HepG2 (cell line): ENCODE measurements around the gene DDX10. TPM values are rescaled to one million over a fixed set of nuclear protein-coding genes. Genes with fewer than 3 reads are reported as not detected.

Experiments used
- ATAC-seq: fragments of 200-7000 bp; cut with Tn5 transposase; 3 replicates; pipeline ENCODE4 v1.9.1; 2020; ENCODE audit warnings: mild to moderate bottlenecking, moderate library complexity
- BruUV-seq: library from RNA; stranded (reverse); fragments of 400-500 nt; replicated peaks from 2 replicates; lab custom pipeline; 2021; lab: Mats Ljungman, UMichigan
- CTCF ChIA-PET: fragments of 300-600 bp; formaldehyde crosslinking; extraction: SDS; loops from one replicate; lab custom pipeline; 2021; ENCODE audit warnings: low total read pairs, inconsistent platforms, low intra/inter-chr PET ratio; lab: Yijun Ruan, JAX
- POLR2A ChIA-PET: fragments of 350-600 bp; sonication (Branson Sonifier 250); formaldehyde crosslinking; loops from one replicate; lab custom pipeline; 2020; ENCODE audit warnings: antibody characterized with exemption, inconsistent platforms; lab: Yijun Ruan, JAX
- DNase-seq: peaks from one replicate; pipeline ENCODE4 v3.0.0-alpha.2; 2015; ENCODE audit warnings: low spot score
- FAIRE-seq: peaks from 3 replicates; lab custom pipeline; 2011; peaks lifted over from hg19 to GRCh38; lab: Jason Lieb, UNC
- H2AFZ ChIP-seq: one replicate; pipeline ENCODE4 v1.6.1; 2011; ENCODE audit warnings: low read length, inconsistent platforms
- H3K27ac ChIP-seq: fragments of 300-600 bp; 3 replicates; pipeline ENCODE4 v1.8.0; 2011; ENCODE audit warnings: mixed run types, mild to moderate bottlenecking, mixed read lengths, low read length, inconsistent platforms; ENCODE audit not compliant: insufficient read depth; ENCODE audit errors: extremely low read length
- H3K27me3 ChIP-seq, 2 experiments: fragments of 200-600 bp in 1 of 2; 2 replicates in 1 of 2; 3 replicates in 1 of 2; pipeline versions ENCODE4 v1.6.0 to v1.8.0; 2011; ENCODE audit warnings: low read length in 2 of 2, mild to moderate bottlenecking in 2 of 2, moderate library complexity in 2 of 2, inconsistent platforms in 1 of 2; ENCODE audit not compliant: insufficient read depth in 2 of 2, control insufficient read depth in 1 of 2
- H3K36me3 ChIP-seq, 2 experiments: fragments of 200-600 bp in 1 of 2; replicated peaks in 1 of 2; 2 replicates in 1 of 2; 3 replicates in 1 of 2; pipeline versions ENCODE4 v1.5.1 to v1.8.0; 2011; ENCODE audit warnings: low read length in 2 of 2, inconsistent platforms in 1 of 2; ENCODE audit not compliant: insufficient read depth in 2 of 2, control insufficient read depth in 1 of 2
- H3K4me1 ChIP-seq: 2 replicates; pipeline ENCODE4 v1.5.1; 2012; ENCODE audit warnings: low read length, inconsistent platforms; ENCODE audit not compliant: insufficient read depth
- H3K4me2 ChIP-seq: 2 replicates; pipeline ENCODE4 v1.6.0; 2011; ENCODE audit warnings: low read depth, low read length, inconsistent platforms
- H3K4me3 ChIP-seq, 3 experiments: fragments of 200-600 bp in 1 of 3; sonication (generic), shearing (Covaris generic) in 1 of 3; replicated peaks in 1 of 3; 2 replicates each; pipeline ENCODE4 v1.5.1; 2011 to 2016; ENCODE audit warnings: low read length in 3 of 3, inconsistent platforms in 2 of 3, low read depth in 2 of 3, mild to moderate bottlenecking in 2 of 3, control low read depth in 1 of 3, mixed read lengths in 1 of 3; ENCODE audit not compliant: insufficient read depth in 1 of 3
- H3K79me2 ChIP-seq: one replicate; pipeline ENCODE4 v1.6.1; 2011; ENCODE audit warnings: low read length, inconsistent platforms; ENCODE audit not compliant: insufficient read depth
- H3K9ac ChIP-seq: 2 replicates; pipeline ENCODE4 v1.6.0; 2011; ENCODE audit warnings: mild to moderate bottlenecking, low read depth, low read length, inconsistent platforms; ENCODE audit not compliant: insufficient read depth
- H3K9me3 ChIP-seq: 2 replicates; pipeline ENCODE4 v1.5.1; 2012; ENCODE audit warnings: mild to moderate bottlenecking, low read length
- H4K20me1 ChIP-seq: 2 replicates; pipeline ENCODE4 v1.6.0; 2011; ENCODE audit warnings: inconsistent platforms, mild to moderate bottlenecking, low read length, moderate library complexity; ENCODE audit not compliant: insufficient read depth
- KAT7 ChIP-seq: IDR thresholded peaks from 2 replicates; pipeline ENCODE4 v1.6.1; 2018; ENCODE audit warnings: borderline replicate concordance, missing compliant biosample characterization
- NFKB2 ChIP-seq: sonication (generic); formaldehyde crosslinking; IDR thresholded peaks from 2 replicates; pipeline ENCODE4 v1.4.0; 2020; ENCODE audit warnings: missing genetic modification reagents, borderline replicate concordance
- NR2F6 ChIP-seq, 2 experiments: IDR thresholded peaks; 2 replicates each; pipeline ENCODE4 v1.6.1; 2016; ENCODE audit warnings: antibody characterized with exemption in 1 of 2, mild to moderate bottlenecking in 1 of 2
- SMAD1 ChIP-seq: sonication (generic); formaldehyde crosslinking; IDR thresholded peaks from 2 replicates; pipeline ENCODE4 v1.4.0; 2020; ENCODE audit warnings: missing genetic modification reagents, low read depth, mild to moderate bottlenecking, borderline replicate concordance
- in situ Hi-C: cut with HindIII; loops from 2 replicates; pipeline ENCODE4 v1.10.0; 2017; ENCODE audit warnings: low pct_unique_long_range_greater_than_20kb; ENCODE audit not compliant: extremely low pct_ligation_motif_present
- intact Hi-C: fragments of 100-400 bp; cut with micrococcal nuclease; formaldehyde crosslinking; loops from one replicate; pipeline ENCODE4 v1.10.0; 2022; ENCODE audit not compliant: unreplicated experiment
- polyA plus RNA-seq, 8 experiments: library from polyadenylated mRNA; depleted of rRNA in 3 of 8; stranded (reverse) in 7 of 8; unstranded in 1 of 8; fragments of >200 nt; fragmentation: Illumina TruSeq in 4 of 8; extraction: Trizol in 4 of 8; gene quantifications; 2 replicates each; pipeline versions ENCODE4 v1.2.1 to v1.2.3, GENCODE V29; 2011 to 2016; ENCODE audit warnings: low read depth in 4 of 8, missing spikeins in 1 of 8, mixed read lengths in 1 of 8; ENCODE audit not compliant: insufficient read depth in 1 of 8
- total RNA-seq, 5 experiments: library from RNA; depleted of rRNA; stranded (reverse); fragments of >200 nt; fragmentation: Illumina TruSeq; extraction: Trizol; gene quantifications; 2 replicates each; pipeline ENCODE4 v1.2.3, GENCODE V29; 2016; ENCODE audit warnings: low read depth in 1 of 5
- TF ChIP-seq, protein P1 (sequence below): sonication (generic); formaldehyde crosslinking; IDR thresholded peaks from 2 replicates; pipeline ENCODE4 v1.8.0; 2022; ENCODE audit warnings: mild to moderate bottlenecking, missing genetic modification reagents, moderate library complexity
- TF ChIP-seq, protein P2 (sequence below): sonication (generic); formaldehyde crosslinking; IDR thresholded peaks from 2 replicates; pipeline ENCODE4 v1.4.0; 2020; ENCODE audit warnings: missing genetic modification reagents; ENCODE audit errors: not compliant biosample characterization
- TF ChIP-seq, protein P3 (sequence below): sonication (generic); formaldehyde crosslinking; IDR thresholded peaks from 2 replicates; pipeline ENCODE4 v1.8.1; 2022; ENCODE audit warnings: low read depth, mild to moderate bottlenecking, missing genetic modification reagents
- TF ChIP-seq, protein P4 (sequence below): sonication (generic); formaldehyde crosslinking; IDR thresholded peaks from 2 replicates; pipeline ENCODE4 v1.5.0; 2020; ENCODE audit warnings: missing genetic modification reagents
- TF ChIP-seq, protein P5 (sequence below): sonication (generic); formaldehyde crosslinking; IDR thresholded peaks from 2 replicates; pipeline ENCODE4 v1.8.0; 2022; ENCODE audit warnings: mild to moderate bottlenecking, missing genetic modification reagents; ENCODE audit not compliant: insufficient replicate concordance
- TF ChIP-seq, protein P6 (sequence below), 2 experiments: sonication (generic) in 1 of 2; formaldehyde crosslinking in 1 of 2; IDR thresholded peaks; 2 replicates each; pipeline versions ENCODE4 v1.6.1 to v1.9.0; 2014 to 2022; ENCODE audit warnings: antibody characterized with exemption in 1 of 2, borderline replicate concordance in 1 of 2, inconsistent platforms in 1 of 2, low read depth in 1 of 2, missing genetic modification reagents in 1 of 2

DDX10 gene
- total and polyA plus RNA-seq, 2 of the 13 experiments (the other 11 are each of a cell fraction or from before 2014, with no cell fraction given), result 17.0 to 32.0 TPM

DNA sequence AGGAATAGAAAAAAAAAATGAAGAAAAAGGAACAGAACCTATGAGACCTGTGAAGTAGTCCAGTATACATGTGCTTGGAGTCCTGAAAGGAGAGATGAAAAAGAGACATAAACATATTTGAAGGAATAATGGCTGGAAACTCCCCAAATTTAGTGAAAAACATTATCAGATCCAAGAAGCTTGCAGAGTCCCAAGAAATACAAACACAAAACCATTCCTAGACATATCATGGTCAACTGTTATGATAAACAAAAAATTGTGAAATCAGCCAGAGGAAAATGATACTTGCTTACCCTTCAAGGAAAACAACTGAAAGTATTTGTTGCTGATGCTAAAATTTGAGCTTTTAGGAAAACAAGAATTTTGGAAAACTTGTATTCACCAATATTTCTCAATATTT, 250.1 kb downstream of the DDX10 start:
- FAIRE-seq, result no peak
- no peaks in the 10 kb centered on the region for H3K79me2 ChIP-seq
- intact Hi-C loops (no loop called here), in situ Hi-C loops (no loop called here)
- H3K27me3 ChIP-seq, result no peaks in the 10 kb centered on the region
- no peaks in the 10 kb centered on the region for H3K9me3 ChIP-seq
- ATAC-seq, result no peak
- no TSS peak for BruUV-seq
- POLR2A ChIA-PET, result no interaction called here
- H3K4me2 ChIP-seq, result no peak overlapping the region
- CTCF ChIA-PET, result no interaction called here
- no peak overlapping the region for H3K4me3 ChIP-seq
- no peak overlapping the region for H3K9ac ChIP-seq
- H3K27ac ChIP-seq, result no peak overlapping the region
- no peaks in the 10 kb centered on the region for H4K20me1 ChIP-seq
- no peak overlapping the region for H2AFZ ChIP-seq
- H3K4me1 ChIP-seq, result no peaks in the 10 kb centered on the region
- DNase-seq, result no peak
- H3K36me3 ChIP-seq, result no peaks in the 10 kb centered on the region
- TF ChIP-seq NFKB2 (CRISPR knock-in tag) (no peak), KAT7 (CRISPR knock-in tag) (no peak), SMAD1 (no peak), NR2F6 (IDR thresholded peaks at IDR 0.05) (no peak), NR2F6 (CRISPR knock-in tag; IDR thresholded peaks at IDR 0.05) (no peak)
- TF ChIP-seq, protein P1, sequence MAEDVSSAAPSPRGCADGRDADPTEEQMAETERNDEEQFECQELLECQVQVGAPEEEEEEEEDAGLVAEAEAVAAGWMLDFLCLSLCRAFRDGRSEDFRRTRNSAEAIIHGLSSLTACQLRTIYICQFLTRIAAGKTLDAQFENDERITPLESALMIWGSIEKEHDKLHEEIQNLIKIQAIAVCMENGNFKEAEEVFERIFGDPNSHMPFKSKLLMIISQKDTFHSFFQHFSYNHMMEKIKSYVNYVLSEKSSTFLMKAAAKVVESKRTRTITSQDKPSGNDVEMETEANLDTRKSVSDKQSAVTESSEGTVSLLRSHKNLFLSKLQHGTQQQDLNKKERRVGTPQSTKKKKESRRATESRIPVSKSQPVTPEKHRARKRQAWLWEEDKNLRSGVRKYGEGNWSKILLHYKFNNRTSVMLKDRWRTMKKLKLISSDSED, result no peak
- TF ChIP-seq, protein P2, sequence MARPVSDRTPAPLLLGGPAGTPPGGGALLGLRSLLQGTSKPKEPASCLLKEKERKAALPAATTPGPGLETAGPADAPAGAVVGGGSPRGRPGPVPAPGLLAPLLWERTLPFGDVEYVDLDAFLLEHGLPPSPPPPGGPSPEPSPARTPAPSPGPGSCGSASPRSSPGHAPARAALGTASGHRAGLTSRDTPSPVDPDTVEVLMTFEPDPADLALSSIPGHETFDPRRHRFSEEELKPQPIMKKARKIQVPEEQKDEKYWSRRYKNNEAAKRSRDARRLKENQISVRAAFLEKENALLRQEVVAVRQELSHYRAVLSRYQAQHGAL, result no peak
- TF ChIP-seq, protein P3, sequence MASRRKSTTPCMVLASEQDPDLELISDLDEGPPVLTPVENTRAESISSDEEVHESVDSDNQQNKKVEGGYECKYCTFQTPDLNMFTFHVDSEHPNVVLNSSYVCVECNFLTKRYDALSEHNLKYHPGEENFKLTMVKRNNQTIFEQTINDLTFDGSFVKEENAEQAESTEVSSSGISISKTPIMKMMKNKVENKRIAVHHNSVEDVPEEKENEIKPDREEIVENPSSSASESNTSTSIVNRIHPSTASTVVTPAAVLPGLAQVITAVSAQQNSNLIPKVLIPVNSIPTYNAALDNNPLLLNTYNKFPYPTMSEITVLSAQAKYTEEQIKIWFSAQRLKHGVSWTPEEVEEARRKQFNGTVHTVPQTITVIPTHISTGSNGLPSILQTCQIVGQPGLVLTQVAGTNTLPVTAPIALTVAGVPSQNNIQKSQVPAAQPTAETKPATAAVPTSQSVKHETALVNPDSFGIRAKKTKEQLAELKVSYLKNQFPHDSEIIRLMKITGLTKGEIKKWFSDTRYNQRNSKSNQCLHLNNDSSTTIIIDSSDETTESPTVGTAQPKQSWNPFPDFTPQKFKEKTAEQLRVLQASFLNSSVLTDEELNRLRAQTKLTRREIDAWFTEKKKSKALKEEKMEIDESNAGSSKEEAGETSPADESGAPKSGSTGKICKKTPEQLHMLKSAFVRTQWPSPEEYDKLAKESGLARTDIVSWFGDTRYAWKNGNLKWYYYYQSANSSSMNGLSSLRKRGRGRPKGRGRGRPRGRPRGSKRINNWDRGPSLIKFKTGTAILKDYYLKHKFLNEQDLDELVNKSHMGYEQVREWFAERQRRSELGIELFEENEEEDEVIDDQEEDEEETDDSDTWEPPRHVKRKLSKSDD (CRISPR knock-in tag), result no peak
- TF ChIP-seq, protein P4, sequence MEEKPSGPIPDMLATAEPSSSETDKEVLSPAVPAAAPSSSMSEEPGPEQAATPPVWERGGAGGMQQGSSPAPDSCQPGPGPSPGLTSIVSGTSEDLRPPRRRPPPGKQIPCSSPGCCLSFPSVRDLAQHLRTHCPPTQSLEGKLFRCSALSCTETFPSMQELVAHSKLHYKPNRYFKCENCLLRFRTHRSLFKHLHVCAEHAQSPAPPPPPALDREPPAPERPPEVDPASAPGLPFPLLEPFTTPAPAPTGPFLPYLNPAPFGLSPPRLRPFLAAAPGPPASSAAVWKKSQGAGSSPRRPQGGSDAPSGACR (CRISPR knock-in tag), result no peak
- TF ChIP-seq, protein P5, sequence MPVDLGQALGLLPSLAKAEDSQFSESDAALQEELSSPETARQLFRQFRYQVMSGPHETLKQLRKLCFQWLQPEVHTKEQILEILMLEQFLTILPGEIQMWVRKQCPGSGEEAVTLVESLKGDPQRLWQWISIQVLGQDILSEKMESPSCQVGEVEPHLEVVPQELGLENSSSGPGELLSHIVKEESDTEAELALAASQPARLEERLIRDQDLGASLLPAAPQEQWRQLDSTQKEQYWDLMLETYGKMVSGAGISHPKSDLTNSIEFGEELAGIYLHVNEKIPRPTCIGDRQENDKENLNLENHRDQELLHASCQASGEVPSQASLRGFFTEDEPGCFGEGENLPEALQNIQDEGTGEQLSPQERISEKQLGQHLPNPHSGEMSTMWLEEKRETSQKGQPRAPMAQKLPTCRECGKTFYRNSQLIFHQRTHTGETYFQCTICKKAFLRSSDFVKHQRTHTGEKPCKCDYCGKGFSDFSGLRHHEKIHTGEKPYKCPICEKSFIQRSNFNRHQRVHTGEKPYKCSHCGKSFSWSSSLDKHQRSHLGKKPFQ, result no peak
- TF ChIP-seq, protein P6, sequence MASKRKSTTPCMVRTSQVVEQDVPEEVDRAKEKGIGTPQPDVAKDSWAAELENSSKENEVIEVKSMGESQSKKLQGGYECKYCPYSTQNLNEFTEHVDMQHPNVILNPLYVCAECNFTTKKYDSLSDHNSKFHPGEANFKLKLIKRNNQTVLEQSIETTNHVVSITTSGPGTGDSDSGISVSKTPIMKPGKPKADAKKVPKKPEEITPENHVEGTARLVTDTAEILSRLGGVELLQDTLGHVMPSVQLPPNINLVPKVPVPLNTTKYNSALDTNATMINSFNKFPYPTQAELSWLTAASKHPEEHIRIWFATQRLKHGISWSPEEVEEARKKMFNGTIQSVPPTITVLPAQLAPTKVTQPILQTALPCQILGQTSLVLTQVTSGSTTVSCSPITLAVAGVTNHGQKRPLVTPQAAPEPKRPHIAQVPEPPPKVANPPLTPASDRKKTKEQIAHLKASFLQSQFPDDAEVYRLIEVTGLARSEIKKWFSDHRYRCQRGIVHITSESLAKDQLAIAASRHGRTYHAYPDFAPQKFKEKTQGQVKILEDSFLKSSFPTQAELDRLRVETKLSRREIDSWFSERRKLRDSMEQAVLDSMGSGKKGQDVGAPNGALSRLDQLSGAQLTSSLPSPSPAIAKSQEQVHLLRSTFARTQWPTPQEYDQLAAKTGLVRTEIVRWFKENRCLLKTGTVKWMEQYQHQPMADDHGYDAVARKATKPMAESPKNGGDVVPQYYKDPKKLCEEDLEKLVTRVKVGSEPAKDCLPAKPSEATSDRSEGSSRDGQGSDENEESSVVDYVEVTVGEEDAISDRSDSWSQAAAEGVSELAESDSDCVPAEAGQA (IDR thresholded peaks at IDR 0.05; ENCODE audit: low read depth), result no peak
- TF ChIP-seq, protein P6 (CRISPR knock-in tag; IDR thresholded peaks at IDR 0.05; ENCODE audit: borderline replicate concordance), result no peak
